GM19467 (cell line): Measurements from ENCODE around the gene SLX1A.
"Not testable (repeated sequence)": the region's sequence is repeated elsewhere in the genome, so short reads cannot be mapped to it uniquely, and the experiment has no call there.

Experiments used
- ATAC-seq: cut with Tn5 transposase; IDR thresholded peaks from one replicate; pipeline ENCODE4 v1.9.1; 2021; ENCODE audit warnings: mild to moderate bottlenecking, moderate library complexity; ENCODE audit not compliant: unreplicated experiment

The SLX1A gene

GRCh38 chr16:30184096-30184890, 9.4 kb upstream of the SLX1A start:
- ATAC-seq: no peak

- no peak for ATAC-seq
Observed at GRCh38 chr16:30184891-30185682, 8.6 kb upstream of the SLX1A start.

- no peak for ATAC-seq
Observed at GRCh38 chr16:30185683-30186421, 7.8 kb upstream of the SLX1A start.

GRCh38 chr16:30186444-30186781, 7.3 kb upstream of the SLX1A start:
- ATAC-seq: no peak

- no peak for ATAC-seq
Observed at GRCh38 chr16:30186782-30187555, 6.7 kb upstream of the SLX1A start.

- ATAC-seq: no peak
Observed at GRCh38 chr16:30187556-30187865, 6.2 kb upstream of the SLX1A start.

GRCh38 chr16:30187971-30188561, 5.6 kb upstream of the SLX1A start:
- ATAC-seq: no peak

GRCh38 chr16:30191158-30191557, 2.5 kb upstream of the SLX1A start:
- ATAC-seq: not testable (repeated sequence)

- ATAC-seq: peak; percentile 6
Observed at GRCh38 chr16:30193098-30193497, 577 bp upstream of the SLX1A start.

GRCh38 chr16:30194172-30194925, 674 bp downstream of the SLX1A start:
- ATAC-seq: peak; percentile 41

GRCh38 chr16:30197001-30197400, 3.3 kb downstream of the SLX1A start:
- ATAC-seq: not testable (repeated sequence)

- not testable (repeated sequence) for ATAC-seq
Observed at GRCh38 chr16:30199049-30199448, 5.4 kb downstream of the SLX1A start, which contains the start of gene SULT1A3. Gene SULT1A3 (plus strand): TSS chr16:30199255. CDS start chr16:30200729, 1,474 bp downstream.

- not testable (repeated sequence) for ATAC-seq
Observed at GRCh38 chr16:30199608-30200343, 6.1 kb downstream of the SLX1A start.

GRCh38 chr16:30205541-30206236, 12.0 kb downstream of the SLX1A start:
- not testable (repeated sequence) for ATAC-seq

GRCh38 chr16:30206252-30206651, 12.6 kb downstream of the SLX1A start:
- not testable (repeated sequence) for ATAC-seq

GRCh38 chr16:30207063-30207704, 13.5 kb downstream of the SLX1A start:
- not testable (repeated sequence) for ATAC-seq

GRCh38 chr16:30209032-30209431, 15.4 kb downstream of the SLX1A start:
- not testable (repeated sequence) for ATAC-seq

GRCh38 chr16:30211414-30211813, 17.7 kb downstream of the SLX1A start:
- not testable (repeated sequence) for ATAC-seq
